CD4-positive, alpha-beta T cell (primary cell): ENCODE results near the gene SLC29A2. TPM values are rescaled to one million over a fixed set of nuclear protein-coding genes. Genes with fewer than 3 reads are reported as not detected.

Source experiments
- ATAC-seq: fragments of 200-7000 bp; cut with Tn5 transposase; one replicate; pipeline ENCODE4 v1.10.0; 2022; ENCODE audit warnings: mild to moderate bottlenecking; ENCODE audit not compliant: poor library complexity
- CTCF ChIA-PET: fragments of 350-600 bp; sonication (Branson Sonifier 250); formaldehyde crosslinking; loops from one replicate; lab custom pipeline; 2021; ENCODE audit warnings: antibody characterized with exemption, inconsistent platforms; lab: Charles Lee
- POLR2A ChIA-PET: fragments of 350-600 bp; sonication (Branson Sonifier 250); formaldehyde crosslinking; loops from one replicate; lab custom pipeline; 2021; ENCODE audit warnings: antibody characterized with exemption, inconsistent platforms; lab: Charles Lee
- DNase-seq, 14 experiments: peaks; one replicate each; pipeline ENCODE4 v3.0.0-alpha.2; 2013 to 2020; ENCODE audit warnings: mixed read lengths in 2 of 14
- H3K27ac ChIP-seq, 2 donors: one replicate each; pipeline versions ENCODE4 v1.5.1 to v1.7.0; 2013; ENCODE audit warnings: low read length in 2 of 2, low read depth in 1 of 2, mild to moderate bottlenecking in 1 of 2
- H3K27me3 ChIP-seq, 2 experiments: 1 replicate in 1 of 2; 2 replicates in 1 of 2; pipeline versions ENCODE4 v1.6.1 to v1.7.0; 2013; ENCODE audit warnings: low read length in 2 of 2, control low read depth in 1 of 2, mild to moderate bottlenecking in 1 of 2, moderate library complexity in 1 of 2; ENCODE audit not compliant: insufficient read depth in 2 of 2, control insufficient read depth in 1 of 2
- H3K36me3 ChIP-seq: one replicate; pipeline ENCODE4 v1.6.1; 2013; ENCODE audit warnings: low read length, control low read depth; ENCODE audit not compliant: insufficient read depth
- H3K4me1 ChIP-seq: one replicate; pipeline ENCODE4 v1.6.1; 2013; ENCODE audit warnings: low read length, control low read depth; ENCODE audit not compliant: insufficient read depth
- H3K4me3 ChIP-seq: one replicate; pipeline ENCODE4 v1.5.1; 2013; ENCODE audit warnings: mild to moderate bottlenecking, low read length, moderate library complexity
- H3K9me3 ChIP-seq, 2 experiments: 1 replicate in 1 of 2; 2 replicates in 1 of 2; pipeline versions ENCODE4 v1.6.1 to v1.7.0; 2013; ENCODE audit warnings: low read length in 2 of 2, mild to moderate bottlenecking in 2 of 2, control low read depth in 1 of 2, moderate library complexity in 1 of 2; ENCODE audit not compliant: control insufficient read depth in 1 of 2, insufficient read depth in 1 of 2
- H3K27ac Mint-ChIP-seq: one replicate; pipeline ENCODE4 v1.8.0; 2020; ENCODE audit warnings: mixed read lengths
- H3K27me3 Mint-ChIP-seq: one replicate; pipeline ENCODE4 v1.8.0; 2021; ENCODE audit warnings: mixed read lengths
- H3K36me3 Mint-ChIP-seq: one replicate; pipeline ENCODE4 v1.8.0; 2021; ENCODE audit warnings: low read depth, mixed read lengths
- H3K4me1 Mint-ChIP-seq: one replicate; pipeline ENCODE4 v1.8.0; 2021; ENCODE audit warnings: low read depth, mixed read lengths
- H3K4me3 Mint-ChIP-seq: one replicate; pipeline ENCODE4 v1.8.0; 2020; ENCODE audit warnings: mild to moderate bottlenecking, mixed read lengths
- H3K9me3 Mint-ChIP-seq: one replicate; pipeline ENCODE4 v1.8.0; 2020; ENCODE audit warnings: mixed read lengths
- intact Hi-C, 2 experiments: fragments of 100-400 bp; cut with DNase I in 1 of 2; cut with micrococcal nuclease in 1 of 2; formaldehyde crosslinking; loops; one replicate each; pipeline versions ENCODE4 v1.15.1 to v1.9.0; 2023 to 2025; cut with DNase I, micrococcal nuclease
- total RNA-seq, 174 experiments: library from RNA in 2 of 174; stranded (reverse) in 2 of 174; gene quantifications; one replicate each; pipeline ENCODE4 v1.2.3 and lab custom pipeline; 2021 to 2026
- TF ChIP-seq, protein P1 (sequence below): fragments of 200-600 bp; IDR thresholded peaks from one replicate; pipeline ENCODE4 v1.8.0; 2022; ENCODE audit warnings: antibody characterized with exemption, mild to moderate bottlenecking

SLC29A2 gene
- total RNA-seq, 2 experiments from 2014 or later, result 9.7 TPM

- no peak overlapping the region for H3K4me3 ChIP-seq
- intact Hi-C loops, result no loop called here
These were observed 57.4 kb downstream of the SLC29A2 start for GRCh38 chr11:66314186-66314501.

GRCh38 chr11:66313321-66314185 is 58.0 kb downstream of the SLC29A2 start:
- intact Hi-C loops, result no loop called here
- POLR2A ChIA-PET, result interaction anchor here (1.0 to 3.0 kb wide), 17 partner anchors 8 to 814 kb away, joined by 3 to 39 read pairs (median 11); partner anchors contain the start of genes B4GAT1, BRMS1, MALAT1 and MRPL11
- peak overlapping the region; percentile 90 for H3K4me3 Mint-ChIP-seq
- Histone ChIP-seq H3K27me3 (no peaks in the 10 kb centered on the region), H3K4me1 (peaks cover 66% of the 10 kb centered on the region), H3K4me3 (peak overlapping the region; percentile 61), H3K9me3 (no peaks in the 10 kb centered on the region), H3K27ac (peak overlapping the region; percentile 77 to 80), H3K36me3 (no peaks in the 10 kb centered on the region)
- ATAC-seq (no peak), DNase-seq (peak in 1 of 14 experiments; percentile 51)
- TF ChIP-seq, protein P1, sequence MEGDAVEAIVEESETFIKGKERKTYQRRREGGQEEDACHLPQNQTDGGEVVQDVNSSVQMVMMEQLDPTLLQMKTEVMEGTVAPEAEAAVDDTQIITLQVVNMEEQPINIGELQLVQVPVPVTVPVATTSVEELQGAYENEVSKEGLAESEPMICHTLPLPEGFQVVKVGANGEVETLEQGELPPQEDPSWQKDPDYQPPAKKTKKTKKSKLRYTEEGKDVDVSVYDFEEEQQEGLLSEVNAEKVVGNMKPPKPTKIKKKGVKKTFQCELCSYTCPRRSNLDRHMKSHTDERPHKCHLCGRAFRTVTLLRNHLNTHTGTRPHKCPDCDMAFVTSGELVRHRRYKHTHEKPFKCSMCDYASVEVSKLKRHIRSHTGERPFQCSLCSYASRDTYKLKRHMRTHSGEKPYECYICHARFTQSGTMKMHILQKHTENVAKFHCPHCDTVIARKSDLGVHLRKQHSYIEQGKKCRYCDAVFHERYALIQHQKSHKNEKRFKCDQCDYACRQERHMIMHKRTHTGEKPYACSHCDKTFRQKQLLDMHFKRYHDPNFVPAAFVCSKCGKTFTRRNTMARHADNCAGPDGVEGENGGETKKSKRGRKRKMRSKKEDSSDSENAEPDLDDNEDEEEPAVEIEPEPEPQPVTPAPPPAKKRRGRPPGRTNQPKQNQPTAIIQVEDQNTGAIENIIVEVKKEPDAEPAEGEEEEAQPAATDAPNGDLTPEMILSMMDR, result no peak
- H3K27me3 Mint-ChIP-seq, result no peaks in the 10 kb centered on the region
- no peaks in the 10 kb centered on the region for H3K9me3 Mint-ChIP-seq
- H3K36me3 Mint-ChIP-seq, result no peaks in the 10 kb centered on the region
- peaks cover 37% of the 10 kb centered on the region for H3K4me1 Mint-ChIP-seq
- peak overlapping the region; percentile 95 for H3K27ac Mint-ChIP-seq
- CTCF ChIA-PET, result interaction anchor here (1.1 to 3.6 kb wide), 7 partner anchors 8 to 269 kb away, joined by 3 to 30 read pairs (median 5); no protein-coding TSS in a partner anchor

More at GRCh38 chr11:66314186-66314501, 57.4 kb downstream of the SLC29A2 start:
- TF ChIP-seq, protein P1, result no peak
- H3K9me3 Mint-ChIP-seq, result no peaks in the 10 kb centered on the region
- no peak for DNase-seq
- peaks cover 43% of the 10 kb centered on the region for H3K4me1 Mint-ChIP-seq
- H3K36me3 ChIP-seq, result no peaks in the 10 kb centered on the region
- ChIA-PET CTCF (no interaction called here), POLR2A (interaction anchor here (0.5 to 2.8 kb wide), 3 partner anchors 31 to 711 kb away, joined by 3 to 26 read pairs (median 12); partner anchors contain the start of genes BRMS1 and MRPL11)
- H3K9me3 ChIP-seq, result no peaks in the 10 kb centered on the region
- H3K27ac ChIP-seq, result peak overlapping the region; percentile 41 to 80
- peak overlapping the region; percentile 67 for H3K4me3 Mint-ChIP-seq
- ATAC-seq, result no peak
- H3K4me1 ChIP-seq, result peaks cover 72% of the 10 kb centered on the region
- H3K27ac Mint-ChIP-seq, result peak overlapping the region; percentile 95
- H3K27me3 ChIP-seq, result no peaks in the 10 kb centered on the region
- no peaks in the 10 kb centered on the region for H3K27me3 Mint-ChIP-seq
- no peaks in the 10 kb centered on the region for H3K36me3 Mint-ChIP-seq

DNA sequence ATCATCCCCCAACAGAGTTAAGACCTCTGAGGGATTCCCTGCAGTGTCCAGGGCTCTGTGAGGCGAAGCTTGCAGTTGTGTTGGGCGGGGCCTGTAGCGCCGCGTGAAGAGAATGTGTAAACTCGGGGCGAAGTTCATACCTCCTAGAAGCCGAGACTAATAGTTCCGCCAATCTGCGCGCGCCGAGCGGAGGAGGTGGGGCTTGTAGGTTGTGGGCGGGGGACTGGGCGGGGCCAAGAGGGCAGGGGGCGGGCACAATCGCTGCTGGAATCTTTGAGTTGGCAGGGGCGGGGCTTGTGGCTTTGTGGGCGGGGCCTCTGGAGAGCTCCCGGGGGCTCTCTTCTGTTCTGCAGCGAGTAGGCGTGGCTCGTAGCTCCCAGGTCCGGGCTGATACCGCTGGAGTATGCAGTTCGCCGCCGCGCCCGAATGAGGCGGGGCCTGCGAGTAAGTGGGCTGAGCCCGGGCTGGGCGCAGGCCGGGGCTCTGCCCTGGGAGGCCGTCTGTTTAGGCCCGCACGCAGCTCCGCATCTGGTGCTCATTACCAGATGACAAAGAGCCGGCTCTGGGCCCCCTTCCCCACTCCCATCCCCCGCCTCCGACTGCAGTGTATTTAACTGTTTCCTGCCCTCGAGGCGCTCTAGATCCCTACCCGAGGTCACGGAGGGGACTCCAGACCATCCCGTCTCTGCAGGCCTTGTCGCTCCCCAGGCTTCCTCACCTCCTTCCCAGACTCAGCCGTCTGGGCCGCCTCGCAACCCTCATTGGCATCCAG is 58.8 kb downstream of the SLC29A2 start:
- TF ChIP-seq, protein P1, result no peak
- DNase-seq, result peak; percentile 98 to 100 (median 100)
- H3K27ac Mint-ChIP-seq, result peak overlapping the region; percentile 95
- peak overlapping the region; percentile 61 for H3K4me3 ChIP-seq
- H3K9me3 ChIP-seq, result no peaks in the 10 kb centered on the region
- H3K27ac ChIP-seq, result peak overlapping the region; percentile 80 to 90
- H3K4me1 Mint-ChIP-seq, result peaks cover 29% of the 10 kb centered on the region
- H3K36me3 Mint-ChIP-seq, result no peaks in the 10 kb centered on the region
- ChIA-PET CTCF (interaction anchor here (0.8 to 3.6 kb wide), 17 partner anchors 9 to 422 kb away, joined by 3 to 30 read pairs (median 5); partner anchors contain the start of genes BRMS1, CCDC85B, RIN1 and YIF1A), POLR2A (interaction anchor here (0.6 to 3.0 kb wide), 31 partner anchors 9 to 840 kb away, joined by 3 to 39 read pairs (median 6); partner anchors contain the start of genes B4GAT1, BRMS1, MALAT1 and MRPL11)
- no peaks in the 10 kb centered on the region for H3K9me3 Mint-ChIP-seq
- no peaks in the 10 kb centered on the region for H3K27me3 ChIP-seq
- H3K27me3 Mint-ChIP-seq, result peaks cover under 1% of the 10 kb centered on the region
- ATAC-seq, result peak; percentile 61
- intact Hi-C loops, result loop anchor here (1.0 kb wide), 4 partner anchors 16 to 77 kb away; partner anchors contain the start of genes BRMS1 (in 2 of the 2) and YIF1A (in 1 of the 2)
- H3K36me3 ChIP-seq, result no peaks in the 10 kb centered on the region
- H3K4me1 ChIP-seq, result peaks cover 58% of the 10 kb centered on the region
- peak overlapping the region; percentile 90 for H3K4me3 Mint-ChIP-seq
